HEK293 (cell line): Measurements from ENCODE around the gene FALEC.

ENCODE experiments used
- CTCF ChIA-PET: fragments of 350-600 bp; formaldehyde crosslinking; extraction: SDS; loops from one replicate; lab custom pipeline; 2021; ENCODE audit warnings: antibody characterized with exemption; lab: Yijun Ruan, JAX
- POLR2A ChIA-PET: fragments of 300-600 bp; formaldehyde crosslinking; extraction: SDS; loops from one replicate; lab custom pipeline; 2020; ENCODE audit warnings: antibody characterized with exemption, inconsistent platforms; lab: Yijun Ruan, JAX
- H3K27ac ChIP-seq: fragments of 200-500 bp; sonication (Bioruptor generic); 2 replicates; pipeline ENCODE4 v1.5.1; 2014; ENCODE audit warnings: low read depth, low read length, control low read depth, inconsistent platforms; ENCODE audit errors: extremely low read depth
- H3K36me3 ChIP-seq, 2 experiments: fragments of 200-500 bp in 1 of 2; sonication (Bioruptor generic) in 1 of 2; 1 replicate in 1 of 2; 2 replicates in 1 of 2; pipeline ENCODE4 v1.5.1; 2014 to 2017; ENCODE audit warnings: inconsistent platforms in 2 of 2, low read length in 2 of 2; ENCODE audit not compliant: control insufficient read depth in 2 of 2, insufficient read depth in 1 of 2
- H3K4me1 ChIP-seq: fragments of 200-500 bp; sonication (Bioruptor generic); 2 replicates; pipeline ENCODE4 v1.5.1; 2014; ENCODE audit warnings: mild to moderate bottlenecking, low read length, inconsistent platforms; ENCODE audit not compliant: control insufficient read depth, insufficient read depth
- H3K4me3 ChIP-seq: 2 replicates; pipeline ENCODE4 v1.5.1; 2011; ENCODE audit warnings: low read depth, mild to moderate bottlenecking, control low read depth, low read length, moderate library complexity
- H3K9me3 ChIP-seq: fragments of 200-500 bp; sonication (Bioruptor generic); 2 replicates; pipeline ENCODE4 v1.5.1; 2014; ENCODE audit warnings: low read depth, low read length, inconsistent platforms; ENCODE audit not compliant: control insufficient read depth, insufficient read depth
- PRDM1 ChIP-seq: fragments of 450-650 bp; formaldehyde crosslinking; IDR thresholded peaks from 2 replicates; pipeline ENCODE4; 2016; ENCODE audit warnings: missing biosample characterization, missing genetic modification characterization
- SP7 ChIP-seq: fragments of 450-650 bp; formaldehyde crosslinking; IDR thresholded peaks from 2 replicates; pipeline ENCODE4 v1.5.1; 2016; ENCODE audit warnings: missing biosample characterization, missing genetic modification characterization
- ZNF311 ChIP-seq: fragments of 450-650 bp; formaldehyde crosslinking; IDR thresholded peaks from 2 replicates; pipeline ENCODE4 v1.5.1; 2017; ENCODE audit warnings: missing biosample characterization, missing genetic modification characterization, borderline replicate concordance
- ZNF366 ChIP-seq: fragments of 450-650 bp; formaldehyde crosslinking; conservative IDR thresholded peaks from 2 replicates; pipeline ENCODE4 v1.5.1; 2016; ENCODE audit warnings: missing biosample characterization, missing genetic modification characterization
- ZNF549 ChIP-seq: fragments of 450-650 bp; IDR thresholded peaks from 2 replicates; pipeline ENCODE4 v1.5.1; 2018; ENCODE audit warnings: missing biosample characterization, missing genetic modification characterization, mild to moderate bottlenecking, inconsistent platforms, moderate library complexity
- ZNF585B ChIP-seq: fragments of 450-650 bp; formaldehyde crosslinking; IDR thresholded peaks from 2 replicates; pipeline ENCODE4 v1.5.1; 2016; ENCODE audit warnings: missing biosample characterization, missing genetic modification characterization
- ZNF629 ChIP-seq: fragments of 450-650 bp; formaldehyde crosslinking; IDR thresholded peaks from 2 replicates; pipeline ENCODE4 v1.5.1; 2017; ENCODE audit warnings: missing biosample characterization, missing genetic modification characterization
- ZNF660 ChIP-seq: fragments of 450-650 bp; IDR thresholded peaks from 2 replicates; pipeline ENCODE4 v1.5.1; 2018; ENCODE audit warnings: missing biosample characterization, mild to moderate bottlenecking, missing genetic modification characterization
- ZNF785 ChIP-seq: fragments of 450-650 bp; formaldehyde crosslinking; IDR thresholded peaks from 2 replicates; pipeline ENCODE4 v1.5.1; 2016; ENCODE audit warnings: missing biosample characterization, missing genetic modification characterization
- ZNF843 ChIP-seq: fragments of 450-650 bp; formaldehyde crosslinking; IDR thresholded peaks from 2 replicates; pipeline ENCODE4 v1.5.1; 2016; ENCODE audit warnings: missing biosample characterization, missing genetic modification characterization
- ZSCAN23 ChIP-seq: fragments of 450-650 bp; formaldehyde crosslinking; IDR thresholded peaks from 2 replicates; pipeline ENCODE4 v1.5.1; 2016; ENCODE audit warnings: missing biosample characterization, missing genetic modification characterization
- TF ChIP-seq, protein P1 (sequence below): fragments of 450-650 bp; formaldehyde crosslinking; IDR thresholded peaks from 2 replicates; pipeline ENCODE4 v1.5.1; 2017; ENCODE audit warnings: missing biosample characterization, missing genetic modification characterization
- TF ChIP-seq, protein P2 (sequence below): fragments of 450-650 bp; formaldehyde crosslinking; IDR thresholded peaks from 2 replicates; pipeline ENCODE4 v1.5.1; 2016; ENCODE audit warnings: missing biosample characterization, missing genetic modification characterization

The FALEC gene

DNA sequence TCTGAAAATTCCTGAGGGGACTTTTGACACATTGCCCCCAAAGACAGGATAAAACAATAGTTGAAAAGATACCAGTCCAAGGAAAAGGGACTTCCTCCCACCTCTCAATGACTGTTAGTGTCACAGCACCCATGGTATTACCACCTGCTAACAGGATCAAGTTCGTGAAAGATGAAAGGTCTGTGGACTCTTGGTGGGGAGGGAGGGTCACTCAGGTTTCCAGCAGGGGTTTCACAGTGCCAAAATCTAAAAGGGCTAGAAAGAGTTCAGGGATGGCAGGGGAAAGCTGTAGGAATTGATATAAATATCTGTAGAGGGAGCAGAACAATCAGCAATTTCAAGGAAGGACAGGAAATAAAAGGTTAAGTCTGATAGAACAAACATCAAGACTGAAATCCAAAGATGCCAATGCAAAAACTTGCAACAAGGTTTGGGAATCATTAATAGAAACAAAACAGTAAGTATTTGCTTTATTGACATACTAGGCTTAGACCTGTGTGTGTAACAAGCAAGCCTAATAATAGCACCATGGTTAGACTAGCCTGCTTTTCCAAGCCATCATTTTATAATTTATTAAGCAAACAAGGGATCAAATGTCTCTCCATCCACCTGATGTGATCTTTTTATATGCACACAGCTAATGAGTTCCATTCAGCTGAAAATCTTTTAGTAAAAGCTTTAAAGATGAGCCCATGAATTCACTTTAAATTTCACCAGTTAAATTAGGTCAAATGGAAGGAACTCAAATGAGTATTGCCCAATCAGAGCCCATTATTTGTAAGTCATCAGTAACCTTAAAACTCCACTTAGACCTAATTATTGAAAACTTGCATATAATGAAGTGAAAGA, 60.2 kb downstream of the FALEC start:
- CTCF ChIA-PET, result interaction anchor here (0.9 to 14.0 kb wide), 6 partner anchors 8 to 237 kb away, joined by 3 to 135 read pairs (median 8); no protein-coding TSS in a partner anchor
- H3K9me3 ChIP-seq, result no peaks in the 10 kb centered on the region
- peaks cover 0 to 65% of the 10 kb centered on the region in 2 experiments for H3K36me3 ChIP-seq
- TF ChIP-seq ZNF366 (tag by site-specific recombination) (0 out of 2 replicates have a peak, but pooled peaks have one; percentile 52), ZNF629 (tag by site-specific recombination) (no peak), ZNF785 (tag by site-specific recombination) (no peak), ZNF549 (tag by site-specific recombination) (no peak), ZNF311 (tag by site-specific recombination) (no peak), SP7 (tag by site-specific recombination) (peak; percentile 27; the same call in 1 of the 2 replicates), ZNF585B (tag by site-specific recombination) (no peak)
- TF ChIP-seq, all 188 proteins: peak for 2
- no peaks in the 10 kb centered on the region for H3K4me1 ChIP-seq
- no peak overlapping the region for H3K27ac ChIP-seq
- POLR2A ChIA-PET, result interaction anchor here (1.8 to 13.5 kb wide), 2 partner anchors 14 to 54 kb away, joined by 8 to 272 read pairs; partner anchors contain the start of gene ENSA
- H3K4me3 ChIP-seq, result peak overlapping the region; percentile 82

DNA sequence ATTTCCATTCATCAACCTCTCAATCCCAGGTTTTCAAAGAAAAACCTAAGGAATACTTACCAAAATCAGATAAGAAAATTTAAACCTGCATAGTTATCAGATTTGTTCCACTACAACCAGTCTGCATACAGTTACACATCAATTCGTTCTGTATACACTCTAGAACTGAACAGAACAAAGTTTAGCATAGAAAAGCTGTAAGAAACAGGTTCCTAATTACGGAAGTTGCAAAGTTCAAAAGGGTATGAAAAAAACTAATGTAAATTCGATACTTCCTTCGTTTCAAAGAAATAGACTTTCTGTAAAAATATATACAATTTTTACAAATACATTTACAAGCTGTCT, 60.8 kb downstream of the FALEC start:
- CTCF ChIA-PET, result interaction anchor here (0.6 to 14.0 kb wide), 8 partner anchors 8 to 237 kb away, joined by 3 to 135 read pairs (median 5); no protein-coding TSS in a partner anchor
- H3K4me3 ChIP-seq, result peak overlapping the region; percentile 82
- H3K9me3 ChIP-seq, result no peaks in the 10 kb centered on the region
- no peaks in the 10 kb centered on the region for H3K4me1 ChIP-seq
- no peak overlapping the region for H3K27ac ChIP-seq
- peaks cover 0 to 65% of the 10 kb centered on the region in 2 experiments for H3K36me3 ChIP-seq
- TF ChIP-seq ZSCAN23 (tag by site-specific recombination), result no peak
- TF ChIP-seq, protein P1, sequence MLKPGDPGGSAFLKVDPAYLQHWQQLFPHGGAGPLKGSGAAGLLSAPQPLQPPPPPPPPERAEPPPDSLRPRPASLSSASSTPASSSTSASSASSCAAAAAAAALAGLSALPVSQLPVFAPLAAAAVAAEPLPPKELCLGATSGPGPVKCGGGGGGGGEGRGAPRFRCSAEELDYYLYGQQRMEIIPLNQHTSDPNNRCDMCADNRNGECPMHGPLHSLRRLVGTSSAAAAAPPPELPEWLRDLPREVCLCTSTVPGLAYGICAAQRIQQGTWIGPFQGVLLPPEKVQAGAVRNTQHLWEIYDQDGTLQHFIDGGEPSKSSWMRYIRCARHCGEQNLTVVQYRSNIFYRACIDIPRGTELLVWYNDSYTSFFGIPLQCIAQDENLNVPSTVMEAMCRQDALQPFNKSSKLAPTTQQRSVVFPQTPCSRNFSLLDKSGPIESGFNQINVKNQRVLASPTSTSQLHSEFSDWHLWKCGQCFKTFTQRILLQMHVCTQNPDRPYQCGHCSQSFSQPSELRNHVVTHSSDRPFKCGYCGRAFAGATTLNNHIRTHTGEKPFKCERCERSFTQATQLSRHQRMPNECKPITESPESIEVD (tag by site-specific recombination), result peak; percentile 47; the same call in 1 of the 2 replicates
- POLR2A ChIA-PET, result interaction anchor here (1.4 to 13.5 kb wide), 4 partner anchors 8 to 53 kb away, joined by 3 to 272 read pairs (median 8); partner anchors contain the start of gene ENSA

DNA sequence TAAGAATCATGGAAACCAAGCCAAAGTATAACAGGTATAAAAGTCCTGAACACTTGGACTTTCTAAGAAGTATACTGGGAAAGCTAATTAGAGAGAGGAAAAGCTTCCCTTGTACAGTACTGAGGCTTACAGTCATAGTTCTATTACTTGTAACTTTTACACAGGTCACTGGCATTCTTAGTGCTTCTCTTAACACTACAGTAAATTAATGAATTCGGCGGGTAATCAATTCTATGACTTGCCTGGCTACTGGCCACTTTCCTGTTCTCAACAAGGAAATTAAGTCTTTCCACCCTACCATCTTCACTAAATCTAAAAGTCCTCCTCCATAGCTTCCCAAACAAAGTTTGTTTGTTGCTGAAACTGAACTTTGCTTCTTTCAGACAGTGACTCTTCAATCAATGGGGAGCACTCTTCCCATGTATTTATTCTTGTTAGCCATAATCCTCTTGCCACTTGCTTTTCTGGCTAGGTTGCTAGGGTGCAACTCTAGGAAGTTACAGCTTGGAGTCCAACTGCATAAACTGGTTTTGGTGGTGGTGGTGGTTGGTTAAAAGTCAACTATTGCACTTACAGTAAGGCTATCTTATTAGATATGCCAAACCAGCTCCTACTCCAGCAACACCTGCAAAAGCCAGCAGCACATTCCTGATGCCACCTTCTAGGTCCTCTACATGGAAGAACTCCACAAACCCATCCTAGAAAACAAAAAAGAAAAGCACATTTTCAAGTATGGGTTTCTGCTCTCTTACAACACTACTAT, 61.4 kb downstream of the FALEC start:
- H3K4me3 ChIP-seq, result peak overlapping the region; percentile 82
- TF ChIP-seq ZNF660 (tag by site-specific recombination), result peak; percentile 19; the same call in 1 of the 2 replicates
- TF ChIP-seq SP7 (tag by site-specific recombination), result no peak
- TF ChIP-seq, protein P2, sequence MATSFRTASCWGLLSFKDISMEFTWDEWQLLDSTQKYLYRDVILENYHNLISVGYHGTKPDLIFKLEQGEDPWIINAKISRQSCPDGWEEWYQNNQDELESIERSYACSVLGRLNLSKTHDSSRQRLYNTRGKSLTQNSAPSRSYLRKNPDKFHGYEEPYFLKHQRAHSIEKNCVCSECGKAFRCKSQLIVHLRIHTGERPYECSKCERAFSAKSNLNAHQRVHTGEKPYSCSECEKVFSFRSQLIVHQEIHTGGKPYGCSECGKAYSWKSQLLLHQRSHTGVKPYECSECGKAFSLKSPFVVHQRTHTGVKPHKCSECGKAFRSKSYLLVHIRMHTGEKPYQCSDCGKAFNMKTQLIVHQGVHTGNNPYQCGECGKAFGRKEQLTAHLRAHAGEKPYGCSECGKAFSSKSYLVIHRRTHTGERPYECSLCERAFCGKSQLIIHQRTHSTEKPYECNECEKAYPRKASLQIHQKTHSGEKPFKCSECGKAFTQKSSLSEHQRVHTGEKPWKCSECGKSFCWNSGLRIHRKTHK (tag by site-specific recombination), result no peak
- TF ChIP-seq PRDM1 (tag by site-specific recombination), result peak; percentile 61
- TF ChIP-seq ZNF843, result no peak
- TF ChIP-seq, all 188 proteins: peak for 2
- Histone ChIP-seq H3K27ac (no peak overlapping the region), H3K9me3 (no peaks in the 10 kb centered on the region), H3K4me1 (no peaks in the 10 kb centered on the region), H3K36me3 (peaks cover 0 to 65% of the 10 kb centered on the region in 2 experiments)
- CTCF ChIA-PET, result interaction anchor here (0.6 to 14.0 kb wide), 8 partner anchors 9 to 236 kb away, joined by 3 to 135 read pairs (median 5); no protein-coding TSS in a partner anchor
- POLR2A ChIA-PET, result interaction anchor here (0.6 to 13.5 kb wide), 5 partner anchors 9 to 120 kb away, joined by 3 to 272 read pairs (median 8); partner anchors contain the start of genes ENSA and GOLPH3L
